Transverse colon (tissue), 4 donors: ENCODE results near the gene KNL1. TPM values are rescaled to one million over a fixed set of nuclear protein-coding genes. Genes with fewer than 3 reads are reported as not detected.

Source experiments
- DNase-seq: peaks from one replicate; pipeline ENCODE4 v3.0.0-alpha.2; 2019
- H3K27ac ChIP-seq, 4 donors: fragments of 200-600 bp; sonication (generic); 2 replicates each; pipeline ENCODE4 v1.5.1; 2016 to 2018; ENCODE audit warnings: inconsistent platforms in 4 of 4
- H3K27me3 ChIP-seq: fragments of 200-600 bp; sonication (generic); 2 replicates; pipeline ENCODE4 v1.5.1; 2017; ENCODE audit warnings: inconsistent platforms
- H3K36me3 ChIP-seq, 4 donors: fragments of 200-600 bp; sonication (generic); 2 replicates each; pipeline ENCODE4 v1.5.1; 2017 to 2019; ENCODE audit warnings: inconsistent platforms in 4 of 4
- H3K4me1 ChIP-seq, 4 donors: fragments of 200-600 bp; sonication (generic); 2 replicates each; pipeline ENCODE4 v1.5.1; 2017 to 2020; ENCODE audit warnings: inconsistent platforms in 4 of 4
- H3K4me3 ChIP-seq, 4 donors: fragments of 200-600 bp; sonication (generic); 1 replicate in 1 of 4; 2 replicates in 3 of 4; pipeline versions ENCODE4 v1.5.1 to v1.6.1; 2017 to 2019; ENCODE audit warnings: inconsistent platforms in 4 of 4
- H3K9me3 ChIP-seq, 2 donors: fragments of 200-600 bp; sonication (generic); 2 replicates each; pipeline ENCODE4 v1.5.1; 2017 to 2019; ENCODE audit warnings: inconsistent platforms in 2 of 2
- CTCF ChIP-seq, 5 experiments: fragments of 200-600 bp in 3 of 5; fragments of 450-650 bp in 2 of 5; sonication (generic) in 3 of 5; IDR thresholded peaks; 1 replicate in 2 of 5; 2 replicates in 3 of 5; pipeline ENCODE4 v1.5.1; 2016 to 2017; ENCODE audit warnings: antibody characterized with exemption in 5 of 5, inconsistent platforms in 3 of 5, mild to moderate bottlenecking in 2 of 5, moderate library complexity in 1 of 5
- EP300 ChIP-seq: sonication (generic); formaldehyde crosslinking; IDR thresholded peaks from one replicate; pipeline ENCODE4 v1.6.1; 2017; ENCODE audit warnings: antibody characterized with exemption, low read depth
- POLR2A ChIP-seq: fragments of 450-650 bp; IDR thresholded peaks from one replicate; pipeline ENCODE4 v1.6.1; 2016; ENCODE audit warnings: antibody characterized with exemption, mild to moderate bottlenecking, moderate library complexity
- POLR2AphosphoS5 ChIP-seq, 3 donors: sonication (generic); formaldehyde crosslinking; IDR thresholded peaks; one replicate each; pipeline ENCODE4 v1.6.1; 2016; ENCODE audit warnings: antibody characterized with exemption in 3 of 3
- WGBS, 2 donors: methylation state at CpG; one replicate each; pipeline ENCODE4 v1.1.5; 2018; ENCODE audit warnings: low coverage in 1 of 2; 5-methylcytosine and 5-hydroxymethylcytosine counted together
- in situ Hi-C, 4 donors: fragments of 200-750 bp; cut with MboI; loops; one replicate each; pipeline versions ENCODE4 v1.15.0 to v1.15.1; 2017; ENCODE audit warnings: low sequenced_read_pairs in 3 of 4, low pct_ligation_motif_present in 1 of 4, low pct_unique_long_range_greater_than_20kb in 1 of 4
- intact Hi-C: fragments of 100-400 bp; cut with DNase I; formaldehyde crosslinking; loops from one replicate; pipeline ENCODE4 v1.15.1; 2023; ENCODE audit warnings: low total_unique reads
- total RNA-seq, 4 donors: library from RNA; depleted of rRNA; stranded (reverse); fragments of >200 nt; gene quantifications; one replicate each; pipeline ENCODE4 v1.1.0, GENCODE V29; 2016

The KNL1 gene
- total RNA-seq = 1 to 10 TPM; 3.4 to 7.6 (median 3.9) TPM

DNA sequence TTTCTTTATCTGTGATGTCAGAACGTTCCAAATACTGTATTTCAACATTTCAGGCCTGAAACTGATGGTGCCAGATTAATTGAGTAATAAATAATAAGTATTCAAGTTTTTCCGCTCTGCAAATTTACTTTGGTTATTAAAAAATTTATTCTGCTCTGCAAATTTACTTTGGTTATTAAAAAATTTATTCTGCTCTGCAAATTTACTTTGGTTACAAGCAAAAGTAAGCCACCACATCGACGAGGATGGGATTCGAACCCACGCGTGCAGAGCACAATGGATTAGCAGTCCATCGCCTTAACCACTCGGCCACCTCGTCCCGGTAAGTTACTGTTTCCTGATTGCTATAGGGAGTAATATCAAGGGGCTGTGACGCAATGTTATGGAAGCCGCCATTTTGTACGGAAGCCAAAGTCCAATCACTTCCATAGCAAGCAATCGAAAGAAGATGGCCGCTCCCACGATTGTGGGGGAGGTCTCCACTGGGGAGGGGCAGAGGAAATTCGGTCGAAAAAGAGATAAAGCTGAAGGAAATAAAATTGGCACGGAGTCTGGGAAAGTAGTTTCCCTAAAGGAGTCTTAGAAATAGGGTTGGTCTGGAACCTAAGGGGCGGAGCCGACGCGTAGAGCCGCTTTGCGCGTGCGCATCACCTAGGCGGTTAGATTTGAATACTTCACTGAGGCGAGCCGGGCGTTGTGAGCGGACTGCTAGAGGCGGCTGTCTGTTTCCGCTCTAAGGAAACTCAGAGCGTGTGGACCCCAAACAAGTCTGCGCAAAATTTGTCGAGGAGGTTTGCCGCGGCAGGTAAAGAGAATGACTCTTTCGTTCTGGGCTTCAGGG is at the start of gene KNL1:
KNL1 (plus strand) TSS at position 662 of the 841 bp plus-strand sequence. CDS start 8,683 bp downstream, outside the sequence.
- H3K4me1 ChIP-seq = peaks cover 0 to 27% (median 7%) of the 10 kb centered on the region in 4 donors
- WGBS, 2 donors = 3 to 13% methylated on average over 12 to 41 of the region's 41 CpGs
- peak; percentile 94 for DNase-seq
- peak; percentile 13 to 77 (median 60) for TF ChIP-seq POLR2AphosphoS5 (IDR thresholded peaks at IDR 0.05)
- TF ChIP-seq EP300 = no peak
- no peaks in the 10 kb centered on the region for H3K36me3 ChIP-seq
- peak within 1 kb of the TSS; percentile 84 to 89 (median 88) for H3K27ac ChIP-seq
- in situ Hi-C loops = loop anchor here in 2 of 4 donors (10.0 to 25.0 kb wide), 2 partner anchors 101 to 168 kb away; partner anchors contain the start of genes C15orf62 (in 1 of the 2), GCHFR (in 1 of the 2), RAD51 (in 1 of the 2) and RMDN3 (in 1 of the 2)
- H3K4me3 ChIP-seq = peak within 1 kb of the TSS; percentile 34 to 61 (median 57)
- H3K9me3 ChIP-seq = no peaks in the 10 kb centered on the region
- intact Hi-C loops = no loop called here
- no peaks in the 10 kb centered on the region for H3K27me3 ChIP-seq

GRCh38 chr15:40545457-40545856 is 48.6 kb upstream of the KNL1 start:
- WGBS, 2 donors = 63% methylated on average over 1 of the region's 1 CpG; no CpG with 5 or more reads in 1 of the 2 donors
- no peaks in the 10 kb centered on the region for H3K27me3 ChIP-seq
- peaks cover 0 to 4% (median 1%) of the 10 kb centered on the region in 4 donors for H3K4me1 ChIP-seq
- H3K36me3 ChIP-seq = peaks cover 0 to 8% (median 0%) of the 10 kb centered on the region in 4 donors
- H3K9me3 ChIP-seq = no peaks in the 10 kb centered on the region
- in situ Hi-C loops (no loop called here), intact Hi-C loops (loop anchor here (5.0 kb wide), 1 partner anchor 323 kb away; no protein-coding TSS in a partner anchor)
- no peak for TF ChIP-seq POLR2A
- TF ChIP-seq EP300 = no peak
- no peak for TF ChIP-seq CTCF (IDR thresholded peaks at IDR 0.05)
- no peak for TF ChIP-seq POLR2AphosphoS5 (IDR thresholded peaks at IDR 0.05)
- H3K27ac ChIP-seq = no peak overlapping the region
- H3K4me3 ChIP-seq = no peak overlapping the region
- no peak for DNase-seq

DNA sequence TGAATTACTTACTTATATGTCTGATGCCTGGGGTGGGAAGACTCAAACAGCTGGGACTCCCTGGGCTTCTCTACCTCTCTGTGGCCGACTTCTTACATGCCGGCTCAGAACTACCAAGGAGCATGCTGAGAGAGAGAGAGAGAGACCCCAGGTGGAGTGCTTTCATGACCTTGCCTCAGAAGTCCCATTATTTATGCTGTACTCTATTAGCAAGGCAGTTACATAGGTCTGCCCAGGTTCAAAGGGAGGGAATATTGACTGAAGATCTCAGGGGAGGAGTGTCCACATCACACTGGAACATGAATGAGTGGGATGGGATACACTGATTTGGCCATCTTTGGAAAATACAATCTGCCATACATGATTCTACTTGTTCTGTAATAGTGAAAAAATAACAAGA is 45.4 kb upstream of the KNL1 start:
- Histone ChIP-seq H3K27ac (no peak overlapping the region), H3K36me3 (peaks cover 0 to 19% (median 3%) of the 10 kb centered on the region in 4 donors), H3K9me3 (no peaks in the 10 kb centered on the region), H3K27me3 (no peaks in the 10 kb centered on the region), H3K4me3 (no peak overlapping the region), H3K4me1 (peaks cover 0 to 4% (median 1%) of the 10 kb centered on the region in 4 donors)
- 93% methylated on average over 2 of the region's 2 CpGs; no CpG with 5 or more reads in 1 of the 2 donors for WGBS, 2 donors
- DNase-seq = no peak
- intact Hi-C loops = loop anchor here (5.0 kb wide), 1 partner anchor 326 kb away; no protein-coding TSS in a partner anchor
- in situ Hi-C loops = no loop called here
- no peak for TF ChIP-seq CTCF (IDR thresholded peaks at IDR 0.05)
- TF ChIP-seq POLR2AphosphoS5 (IDR thresholded peaks at IDR 0.05) = no peak
- TF ChIP-seq EP300 = no peak
- no peak for TF ChIP-seq POLR2A

DNA sequence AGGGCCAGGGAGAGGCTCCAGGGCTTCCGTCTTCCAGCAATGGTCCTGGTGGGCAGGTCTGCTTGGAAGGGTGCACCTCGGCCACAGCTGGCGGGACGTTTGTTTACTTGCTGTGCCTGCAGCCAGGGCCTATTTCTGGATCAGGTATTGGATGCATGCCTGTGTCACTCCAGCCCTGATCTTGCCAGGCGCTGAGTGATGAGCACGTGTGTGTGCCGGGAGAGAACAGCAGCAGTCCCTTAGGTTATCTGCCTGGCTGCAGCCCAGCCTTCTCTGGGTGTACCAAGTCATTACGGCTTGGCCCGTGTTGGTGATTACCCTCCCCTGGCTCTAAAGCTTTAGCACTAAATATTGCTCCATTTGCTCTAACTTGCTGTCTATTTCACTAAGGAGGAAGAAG is 44.2 kb upstream of the KNL1 start:
- Histone ChIP-seq H3K4me3 (no peak overlapping the region), H3K27ac (peak overlapping the region in 3 of 4 donors; percentile 17 to 53 (median 48)), H3K9me3 (no peaks in the 10 kb centered on the region), H3K4me1 (peaks cover 0 to 2% (median 0%) of the 10 kb centered on the region in 4 donors), H3K36me3 (peaks cover 0 to 19% (median 4%) of the 10 kb centered on the region in 4 donors), H3K27me3 (no peaks in the 10 kb centered on the region)
- no peak for DNase-seq
- intact Hi-C loops (loop anchor here (5.0 kb wide), 1 partner anchor 328 kb away; no protein-coding TSS in a partner anchor), in situ Hi-C loops (no loop called here)
- WGBS, 2 donors = 63 to 100% methylated on average over 1 to 9 of the region's 9 CpGs
- TF ChIP-seq POLR2AphosphoS5 (IDR thresholded peaks at IDR 0.05) (no peak), POLR2A (no peak), EP300 (no peak), CTCF (IDR thresholded peaks at IDR 0.05) (no peak)
